Putamen (tissue), 1 donor: ENCODE measurements around the gene NTF3.

Source experiments
- DNase-seq: peaks from one replicate; pipeline ENCODE4 v3.0.0-alpha.2; 2016; ENCODE audit warnings: low spot score

Gene NTF3

GRCh38 chr12:5456906-5457305, 25.0 kb downstream of the NTF3 start:
- DNase-seq = no peak

- no peak for DNase-seq
Measured at GRCh38 chr12:5458229-5459050, 26.5 kb downstream of the NTF3 start.

GRCh38 chr12:5459051-5459782, 27.3 kb downstream of the NTF3 start:
- no peak for DNase-seq

GRCh38 chr12:5460817-5461216, 28.9 kb downstream of the NTF3 start:
- DNase-seq = no peak

GRCh38 chr12:5461966-5462365, 30.1 kb downstream of the NTF3 start:
- no peak for DNase-seq

- DNase-seq = no peak
Measured at GRCh38 chr12:5464096-5464495, 32.2 kb downstream of the NTF3 start.

GRCh38 chr12:5465384-5465783, 33.5 kb downstream of the NTF3 start:
- no peak for DNase-seq

- DNase-seq = no peak
Measured at GRCh38 chr12:5466521-5466960, 34.6 kb downstream of the NTF3 start.

GRCh38 chr12:5467931-5468330, 36.0 kb downstream of the NTF3 start:
- no peak for DNase-seq

GRCh38 chr12:5470221-5470620, 38.3 kb downstream of the NTF3 start:
- no peak for DNase-seq

- DNase-seq = no peak
Measured at GRCh38 chr12:5470703-5471102, 38.8 kb downstream of the NTF3 start.

GRCh38 chr12:5473076-5473782, 41.3 kb downstream of the NTF3 start:
- DNase-seq = no peak

GRCh38 chr12:5473783-5474116, 41.8 kb downstream of the NTF3 start:
- DNase-seq = no peak

- no peak for DNase-seq
Measured at GRCh38 chr12:5476356-5476755, 44.4 kb downstream of the NTF3 start.

- no peak for DNase-seq
Measured at GRCh38 chr12:5478081-5478706, 46.3 kb downstream of the NTF3 start.

- no peak for DNase-seq
Measured at GRCh38 chr12:5479761-5480160, 47.9 kb downstream of the NTF3 start.

GRCh38 chr12:5480218-5480937, 48.5 kb downstream of the NTF3 start:
- no peak for DNase-seq

- DNase-seq = no peak
Measured at GRCh38 chr12:5480938-5481303, 49.0 kb downstream of the NTF3 start.

- no peak for DNase-seq
Measured at GRCh38 chr12:5481645-5482044, 49.7 kb downstream of the NTF3 start.

- DNase-seq = no peak
Measured at GRCh38 chr12:5484426-5484825, 52.5 kb downstream of the NTF3 start.

GRCh38 chr12:5485454-5485853, 53.5 kb downstream of the NTF3 start:
- no peak for DNase-seq

GRCh38 chr12:5487076-5487475, 55.2 kb downstream of the NTF3 start:
- DNase-seq = no peak
